Activated CD4-positive, alpha-beta T cell treated with anti-CD3 and anti-CD28 coated beads, Interleukin-2, amount 10 ng/mL, durations not matched to agents 7 days and 5 days (primary cell): Measurements from ENCODE around the gene LPP. TPM values are rescaled to one million over a fixed set of nuclear protein-coding genes. Genes with fewer than 3 reads are reported as not detected.

ENCODE experiments used
- CTCF ChIA-PET: fragments of 350-600 bp; sonication (Branson Sonifier 250); formaldehyde crosslinking; loops from one replicate; lab custom pipeline; 2021; ENCODE audit warnings: antibody characterized with exemption; lab: Charles Lee
- POLR2A ChIA-PET: fragments of 350-600 bp; sonication (Branson Sonifier 250); formaldehyde crosslinking; loops from one replicate; lab custom pipeline; 2021; ENCODE audit warnings: antibody characterized with exemption; lab: Charles Lee
- DNase-seq: peaks from one replicate; pipeline ENCODE4 v3.0.0-alpha.2; 2020
- H3K27ac Mint-ChIP-seq: one replicate; pipeline ENCODE4 v1.8.0; 2021; ENCODE audit warnings: mild to moderate bottlenecking, moderate library complexity, mixed read lengths
- H3K27me3 Mint-ChIP-seq: one replicate; pipeline ENCODE4 v1.8.0; 2021; ENCODE audit warnings: mixed read lengths
- H3K36me3 Mint-ChIP-seq: one replicate; pipeline ENCODE4 v1.8.0; 2021; ENCODE audit warnings: low read depth, mixed read lengths
- H3K4me1 Mint-ChIP-seq: one replicate; pipeline ENCODE4 v1.8.0; 2021; ENCODE audit warnings: mixed read lengths
- H3K4me3 Mint-ChIP-seq: one replicate; pipeline ENCODE4 v1.8.0; 2021; ENCODE audit warnings: mild to moderate bottlenecking, moderate library complexity, mixed read lengths
- H3K9me3 Mint-ChIP-seq: one replicate; pipeline ENCODE4 v1.8.0; 2021; ENCODE audit warnings: mixed read lengths
- total RNA-seq, 2 experiments: library from RNA; stranded (reverse); gene quantifications; one replicate each; pipeline ENCODE4 v1.2.3, GENCODE V29; 2021

LPP gene
- total RNA-seq, 2 experiments from 2014 or later, result 63.6 to 70.3 TPM

- H3K4me3 Mint-ChIP-seq, result no peak overlapping the region
- H3K4me1 Mint-ChIP-seq, result no peaks in the 10 kb centered on the region
- H3K27ac Mint-ChIP-seq, result no peak overlapping the region
- ChIA-PET CTCF (interaction anchor here (0.8 to 3.4 kb wide), 3 partner anchors 9 to 608 kb away, joined by 3 to 19 read pairs (median 7); no protein-coding TSS in a partner anchor), POLR2A (no interaction called here)
- no peaks in the 10 kb centered on the region for H3K27me3 Mint-ChIP-seq
- DNase-seq, result no peak
- no peaks in the 10 kb centered on the region for H3K9me3 Mint-ChIP-seq
- peaks cover 10% of the 10 kb centered on the region for H3K36me3 Mint-ChIP-seq
These were observed 194.7 kb downstream of the LPP start for GRCh38 chr3:188348435-188349244.

- no peaks in the 10 kb centered on the region for H3K4me1 Mint-ChIP-seq
- H3K27me3 Mint-ChIP-seq, result no peaks in the 10 kb centered on the region
- ChIA-PET POLR2A (no interaction called here), CTCF (interaction anchor here (1.1 to 3.4 kb wide), 3 partner anchors 10 to 609 kb away, joined by 4 to 19 read pairs (median 7); no protein-coding TSS in a partner anchor)
- H3K27ac Mint-ChIP-seq, result no peak overlapping the region
- no peaks in the 10 kb centered on the region for H3K9me3 Mint-ChIP-seq
- no peak overlapping the region for H3K4me3 Mint-ChIP-seq
- DNase-seq, result no peak
- H3K36me3 Mint-ChIP-seq, result peaks cover 9% of the 10 kb centered on the region
These were observed 195.5 kb downstream of the LPP start for GRCh38 chr3:188349351-188349901.

GRCh38 chr3:188349933-188350332 is 196.0 kb downstream of the LPP start:
- peaks cover 3% of the 10 kb centered on the region for H3K4me1 Mint-ChIP-seq
- H3K36me3 Mint-ChIP-seq, result peaks cover 9% of the 10 kb centered on the region
- ChIA-PET POLR2A (no interaction called here), CTCF (interaction anchor here (0.8 to 3.4 kb wide), 5 partner anchors 11 to 612 kb away, joined by 3 to 19 read pairs (median 4); no protein-coding TSS in a partner anchor)
- H3K27ac Mint-ChIP-seq, result no peak overlapping the region
- no peaks in the 10 kb centered on the region for H3K9me3 Mint-ChIP-seq
- H3K27me3 Mint-ChIP-seq, result no peaks in the 10 kb centered on the region
- no peak for DNase-seq
- no peak overlapping the region for H3K4me3 Mint-ChIP-seq

- H3K27ac Mint-ChIP-seq, result no peak overlapping the region
- ChIA-PET POLR2A (no interaction called here), CTCF (interaction anchor here (0.7 to 3.4 kb wide), 5 partner anchors 12 to 613 kb away, joined by 3 to 19 read pairs (median 4); no protein-coding TSS in a partner anchor)
- H3K4me3 Mint-ChIP-seq, result no peak overlapping the region
- H3K4me1 Mint-ChIP-seq, result peaks cover 3% of the 10 kb centered on the region
- peaks cover 10% of the 10 kb centered on the region for H3K36me3 Mint-ChIP-seq
- no peaks in the 10 kb centered on the region for H3K27me3 Mint-ChIP-seq
- no peaks in the 10 kb centered on the region for H3K9me3 Mint-ChIP-seq
- no peak for DNase-seq
These were observed 197.0 kb downstream of the LPP start for GRCh38 chr3:188350961-188351360.

- Mint-ChIP-seq H3K27ac (no peak overlapping the region), H3K36me3 (peaks cover 11% of the 10 kb centered on the region), H3K9me3 (no peaks in the 10 kb centered on the region), H3K27me3 (no peaks in the 10 kb centered on the region), H3K4me1 (peaks cover 3% of the 10 kb centered on the region), H3K4me3 (no peak overlapping the region)
- DNase-seq, result no peak
- ChIA-PET POLR2A (no interaction called here), CTCF (interaction anchor here (1.2 to 3.4 kb wide), 4 partner anchors 11 to 612 kb away, joined by 3 to 19 read pairs (median 4); no protein-coding TSS in a partner anchor)
These were observed 197.7 kb downstream of the LPP start for GRCh38 chr3:188351648-188352047.

GRCh38 chr3:188352196-188352927 is 198.4 kb downstream of the LPP start:
- H3K36me3 Mint-ChIP-seq, result peaks cover 11% of the 10 kb centered on the region
- H3K27me3 Mint-ChIP-seq, result no peaks in the 10 kb centered on the region
- POLR2A ChIA-PET, result interaction anchor here (0.6 kb wide), 1 partner anchor 70 kb away, joined by 6 read pairs; no protein-coding TSS in a partner anchor
- no peak overlapping the region for H3K4me3 Mint-ChIP-seq
- CTCF ChIA-PET, result interaction anchor here (1.4 to 3.4 kb wide), 3 partner anchors 10 to 57 kb away, joined by 3 to 19 read pairs (median 3); no protein-coding TSS in a partner anchor
- peaks cover 3% of the 10 kb centered on the region for H3K4me1 Mint-ChIP-seq
- no peak overlapping the region for H3K27ac Mint-ChIP-seq
- DNase-seq, result no peak
- no peaks in the 10 kb centered on the region for H3K9me3 Mint-ChIP-seq

GRCh38 chr3:188353426-188353825 is 199.5 kb downstream of the LPP start:
- Mint-ChIP-seq H3K27ac (no peak overlapping the region), H3K27me3 (no peaks in the 10 kb centered on the region), H3K4me1 (peaks cover 7% of the 10 kb centered on the region), H3K9me3 (no peaks in the 10 kb centered on the region), H3K4me3 (no peak overlapping the region), H3K36me3 (peaks cover 6% of the 10 kb centered on the region)
- ChIA-PET POLR2A (no interaction called here), CTCF (no interaction called here)
- DNase-seq, result no peak

GRCh38 chr3:188358787-188359493 is 205.0 kb downstream of the LPP start:
- no peaks in the 10 kb centered on the region for H3K27me3 Mint-ChIP-seq
- ChIA-PET CTCF (interaction anchor here (1.1 kb wide), 1 partner anchor 10 kb away, joined by 6 read pairs; no protein-coding TSS in a partner anchor), POLR2A (interaction anchor here (0.6 kb wide), 1 partner anchor 621 kb away, joined by 4 read pairs; no protein-coding TSS in a partner anchor)
- H3K9me3 Mint-ChIP-seq, result peaks cover 3% of the 10 kb centered on the region
- H3K27ac Mint-ChIP-seq, result peak overlapping the region; percentile 83
- peaks cover 13% of the 10 kb centered on the region for H3K36me3 Mint-ChIP-seq
- peak overlapping the region; percentile 28 for H3K4me3 Mint-ChIP-seq
- DNase-seq, result peak; percentile 38
- H3K4me1 Mint-ChIP-seq, result peaks cover 33% of the 10 kb centered on the region

GRCh38 chr3:188360364-188360881 is 206.5 kb downstream of the LPP start:
- POLR2A ChIA-PET, result no interaction called here
- Mint-ChIP-seq H3K4me3 (no peak overlapping the region), H3K4me1 (peaks cover 30% of the 10 kb centered on the region), H3K36me3 (peaks cover 13% of the 10 kb centered on the region), H3K27me3 (no peaks in the 10 kb centered on the region), H3K9me3 (peaks cover 3% of the 10 kb centered on the region), H3K27ac (peak overlapping the region; percentile 7)
- DNase-seq, result no peak
- CTCF ChIA-PET, result no interaction called here

GRCh38 chr3:188361888-188362287 is 207.9 kb downstream of the LPP start:
- ChIA-PET CTCF (interaction anchor here (1.3 kb wide), 2 partner anchors 10 to 43 kb away, joined by 3 read pairs; no protein-coding TSS in a partner anchor), POLR2A (no interaction called here)
- no peak overlapping the region for H3K27ac Mint-ChIP-seq

GRCh38 chr3:188362405-188362831 is 208.5 kb downstream of the LPP start:
- DNase-seq, result no peak
- ChIA-PET POLR2A (no interaction called here), CTCF (interaction anchor here (1.1 to 1.3 kb wide), 3 partner anchors 10 to 282 kb away, joined by 3 to 4 read pairs (median 3); no protein-coding TSS in a partner anchor)
- Mint-ChIP-seq H3K4me1 (peaks cover 30% of the 10 kb centered on the region), H3K27me3 (no peaks in the 10 kb centered on the region), H3K4me3 (no peak overlapping the region), H3K9me3 (peaks cover 3% of the 10 kb centered on the region), H3K27ac (no peak overlapping the region), H3K36me3 (peaks cover 11% of the 10 kb centered on the region)

More at GRCh38 chr3:188361888-188362287, 207.9 kb downstream of the LPP start:
- Mint-ChIP-seq H3K9me3 (peaks cover 3% of the 10 kb centered on the region), H3K27me3 (no peaks in the 10 kb centered on the region), H3K4me1 (peaks cover 30% of the 10 kb centered on the region), H3K36me3 (peaks cover 11% of the 10 kb centered on the region), H3K4me3 (no peak overlapping the region)
- no peak for DNase-seq
